Neuronal stem cell (in vitro differentiated cells): ENCODE data around the gene BECN2.

Source experiments
- DNase-seq: peaks from one replicate; pipeline ENCODE4 v3.0.0-alpha.2; 2013; ENCODE audit warnings: low spot score
- H2AFZ ChIP-seq: one replicate; pipeline ENCODE4 v1.6.1; 2013; ENCODE audit warnings: mild to moderate bottlenecking, low read length, inconsistent platforms
- H2AK5ac ChIP-seq: 2 replicates; pipeline ENCODE4 v1.6.1; 2013; ENCODE audit warnings: low read depth, mild to moderate bottlenecking, inconsistent platforms, low read length, moderate library complexity, mixed read lengths
- H2BK120ac ChIP-seq: 2 replicates; pipeline ENCODE4 v1.6.1; 2013; ENCODE audit warnings: low read depth, mild to moderate bottlenecking, inconsistent platforms, low read length, moderate library complexity, mixed read lengths
- H2BK12ac ChIP-seq: one replicate; pipeline ENCODE4 v1.6.1; 2013; ENCODE audit warnings: low read length, inconsistent platforms
- H2BK15ac ChIP-seq: 2 replicates; pipeline ENCODE4 v1.6.1; 2013; ENCODE audit warnings: mild to moderate bottlenecking, low read length, inconsistent platforms, mixed read lengths
- H2BK5ac ChIP-seq: one replicate; pipeline ENCODE4 v1.6.1; 2013; ENCODE audit warnings: inconsistent platforms, mild to moderate bottlenecking, low read length, moderate library complexity
- H3K14ac ChIP-seq: one replicate; pipeline ENCODE4 v1.6.1; 2013; ENCODE audit warnings: low read length, inconsistent platforms
- H3K18ac ChIP-seq: 2 replicates; pipeline ENCODE4 v1.6.1; 2013; ENCODE audit warnings: low read length, inconsistent platforms
- H3K23ac ChIP-seq: 2 replicates; pipeline ENCODE4 v1.6.1; 2013; ENCODE audit warnings: low read depth, mild to moderate bottlenecking, mixed read lengths, low read length, inconsistent platforms; ENCODE audit not compliant: poor library complexity
- H3K27ac ChIP-seq: replicated peaks from 3 replicates; pipeline ENCODE4 v1.5.1; 2013; ENCODE audit warnings: low read length, inconsistent platforms
- H3K27me3 ChIP-seq, 3 experiments: 2 replicates each; pipeline ENCODE4 v1.6.1; 2013; ENCODE audit warnings: low read length in 3 of 3, mild to moderate bottlenecking in 2 of 3, inconsistent platforms in 1 of 3, low read depth in 1 of 3, mixed read lengths in 1 of 3, moderate library complexity in 1 of 3; ENCODE audit not compliant: control insufficient read depth in 3 of 3, insufficient read depth in 3 of 3
- H3K36me3 ChIP-seq, 2 donors: replicated peaks in 1 of 2; 2 replicates each; pipeline ENCODE4 v1.6.1; 2013; ENCODE audit warnings: low read length in 2 of 2; ENCODE audit not compliant: control insufficient read depth in 2 of 2, insufficient read depth in 2 of 2
- H3K4ac ChIP-seq: 2 replicates; pipeline ENCODE4 v1.6.1; 2013; ENCODE audit warnings: inconsistent platforms, mild to moderate bottlenecking, low read length, moderate library complexity
- H3K4me1 ChIP-seq, 2 donors: 1 replicate in 1 of 2; 2 replicates in 1 of 2; pipeline ENCODE4 v1.6.1; 2013; ENCODE audit warnings: low read length in 2 of 2, low read depth in 1 of 2; ENCODE audit not compliant: control insufficient read depth in 2 of 2, insufficient read depth in 1 of 2
- H3K4me2 ChIP-seq: one replicate; pipeline ENCODE4 v1.6.1; 2013; ENCODE audit warnings: mild to moderate bottlenecking, low read length, inconsistent platforms; ENCODE audit not compliant: insufficient read depth, poor library complexity, severe bottlenecking
- H3K4me3 ChIP-seq, 2 donors: 2 replicates each; pipeline ENCODE4 v1.5.1; 2013; ENCODE audit warnings: low read length in 2 of 2, mild to moderate bottlenecking in 2 of 2, inconsistent platforms in 1 of 2, moderate library complexity in 1 of 2
- H3K79me1 ChIP-seq: one replicate; pipeline ENCODE4 v1.6.1; 2013; ENCODE audit warnings: low read depth, mild to moderate bottlenecking, inconsistent platforms, low read length, moderate library complexity
- H3K9ac ChIP-seq: one replicate; pipeline ENCODE4 v1.6.1; 2013; ENCODE audit warnings: mild to moderate bottlenecking, low read depth, low read length, inconsistent platforms; ENCODE audit not compliant: poor library complexity
- H3K9me3 ChIP-seq, 2 donors: replicated peaks in 1 of 2; 2 replicates each; pipeline versions ENCODE3 to v1.6.1; 2013; ENCODE audit warnings: low read length in 2 of 2, mild to moderate bottlenecking in 2 of 2, inconsistent platforms in 1 of 2, low read depth in 1 of 2, mixed read lengths in 1 of 2, moderate library complexity in 1 of 2; ENCODE audit not compliant: control insufficient read depth in 2 of 2, insufficient read depth in 1 of 2
- H4K8ac ChIP-seq: one replicate; pipeline ENCODE4 v1.6.1; 2013; ENCODE audit warnings: low read depth, mild to moderate bottlenecking, inconsistent platforms, low read length, moderate library complexity
- H4K91ac ChIP-seq: one replicate; pipeline ENCODE4 v1.6.1; 2013; ENCODE audit warnings: low read length, low read depth, mild to moderate bottlenecking, inconsistent platforms; ENCODE audit not compliant: poor library complexity
- WGBS, 2 donors: extraction: QIAGEN DNeasy Blood & Tissue Kit; methylation state at CpG; one replicate each; pipeline ENCODE4 v1.1.7; 2013; ENCODE audit warnings: missing lambda C conversion rate in 2 of 2, mixed read lengths in 1 of 2; ENCODE audit not compliant: insufficient read length in 2 of 2, insufficient replicate concordance in 1 of 2; ENCODE audit errors: extremely low coverage in 2 of 2; 5-methylcytosine and 5-hydroxymethylcytosine counted together

The BECN2 gene

GRCh38 chr1:242002072-242002471, 44.5 kb downstream of the BECN2 start:
- Histone ChIP-seq H2AK5ac (no peak overlapping the region), H3K27ac (no peak overlapping the region), H4K91ac (no peak overlapping the region), H2BK5ac (no peak overlapping the region), H3K9ac (no peak overlapping the region), H2BK120ac (no peak overlapping the region), H2BK15ac (no peak overlapping the region), H3K4ac (no peak overlapping the region), H3K4me1 (peaks cover 2 to 8% of the 10 kb centered on the region in 2 donors), H3K18ac (no peak overlapping the region), H2BK12ac (no peak overlapping the region), H3K9me3 (no peaks in the 10 kb centered on the region), H4K8ac (no peak overlapping the region), H3K14ac (no peak overlapping the region), H3K27me3 (no peaks in the 10 kb centered on the region), H3K23ac (no peak overlapping the region), H3K79me1 (no peaks in the 10 kb centered on the region), H3K4me2 (no peak overlapping the region), H2AFZ (no peak overlapping the region), H3K36me3 (no peaks in the 10 kb centered on the region), H3K4me3 (no peak overlapping the region)
- no peak for DNase-seq
- WGBS, 2 donors = no CpG with 5 or more reads among the region's 5 CpGs

GRCh38 chr1:242002510-242002909, 44.9 kb downstream of the BECN2 start:
- no peak overlapping the region for H3K14ac ChIP-seq
- H3K79me1 ChIP-seq = no peaks in the 10 kb centered on the region
- H3K4me1 ChIP-seq = peaks cover 2 to 8% of the 10 kb centered on the region in 2 donors
- H3K27me3 ChIP-seq = no peaks in the 10 kb centered on the region
- no peak overlapping the region for H2BK12ac ChIP-seq
- no peak overlapping the region for H3K9ac ChIP-seq
- H3K4ac ChIP-seq = no peak overlapping the region
- H3K4me2 ChIP-seq = no peak overlapping the region
- no peaks in the 10 kb centered on the region for H3K36me3 ChIP-seq
- H3K18ac ChIP-seq = no peak overlapping the region
- no peak overlapping the region for H4K91ac ChIP-seq
- no peak overlapping the region for H2AK5ac ChIP-seq
- no peak overlapping the region for H2AFZ ChIP-seq
- no peaks in the 10 kb centered on the region for H3K9me3 ChIP-seq
- no CpG with 5 or more reads among the region's 4 CpGs for WGBS, 2 donors
- H3K4me3 ChIP-seq = no peak overlapping the region
- H2BK15ac ChIP-seq = no peak overlapping the region
- DNase-seq = no peak
- no peak overlapping the region for H3K23ac ChIP-seq
- no peak overlapping the region for H4K8ac ChIP-seq
- H3K27ac ChIP-seq = no peak overlapping the region
- no peak overlapping the region for H2BK5ac ChIP-seq
- no peak overlapping the region for H2BK120ac ChIP-seq

GRCh38 chr1:242004751-242005495, 47.4 kb downstream of the BECN2 start:
- no peak overlapping the region for H3K4me3 ChIP-seq
- H3K27ac ChIP-seq = no peak overlapping the region
- H2BK12ac ChIP-seq = no peak overlapping the region
- H3K4me1 ChIP-seq = peaks cover 0 to 3% of the 10 kb centered on the region in 2 donors
- H3K79me1 ChIP-seq = no peaks in the 10 kb centered on the region
- WGBS, 2 donors = no CpG with 5 or more reads among the region's 5 CpGs
- no peak overlapping the region for H4K91ac ChIP-seq
- H3K4ac ChIP-seq = no peak overlapping the region
- no peak overlapping the region for H2BK120ac ChIP-seq
- no peak for DNase-seq
- no peak overlapping the region for H2AK5ac ChIP-seq
- no peak overlapping the region for H3K23ac ChIP-seq
- H4K8ac ChIP-seq = no peak overlapping the region
- H3K36me3 ChIP-seq = no peaks in the 10 kb centered on the region
- no peak overlapping the region for H2AFZ ChIP-seq
- no peaks in the 10 kb centered on the region for H3K9me3 ChIP-seq
- H3K14ac ChIP-seq = no peak overlapping the region
- no peak overlapping the region for H2BK15ac ChIP-seq
- no peak overlapping the region for H3K9ac ChIP-seq
- no peak overlapping the region for H3K4me2 ChIP-seq
- no peaks in the 10 kb centered on the region for H3K27me3 ChIP-seq
- H2BK5ac ChIP-seq = no peak overlapping the region
- no peak overlapping the region for H3K18ac ChIP-seq

- H3K27me3 ChIP-seq = no peaks in the 10 kb centered on the region
- H2BK15ac ChIP-seq = no peak overlapping the region
- H2BK5ac ChIP-seq = no peak overlapping the region
- H3K23ac ChIP-seq = no peak overlapping the region
- H3K9ac ChIP-seq = no peak overlapping the region
- no peaks in the 10 kb centered on the region for H3K79me1 ChIP-seq
- H3K9me3 ChIP-seq = no peaks in the 10 kb centered on the region
- WGBS, 2 donors = no CpG with 5 or more reads among the region's 5 CpGs
- H3K4ac ChIP-seq = no peak overlapping the region
- H3K27ac ChIP-seq = no peak overlapping the region
- H3K14ac ChIP-seq = no peak overlapping the region
- no peak overlapping the region for H2AFZ ChIP-seq
- H2BK120ac ChIP-seq = no peak overlapping the region
- no peaks in the 10 kb centered on the region for H3K36me3 ChIP-seq
- H3K18ac ChIP-seq = no peak overlapping the region
- H4K91ac ChIP-seq = no peak overlapping the region
- no peaks in the 10 kb centered on the region for H3K4me1 ChIP-seq
- H3K4me3 ChIP-seq = no peak overlapping the region
- no peak overlapping the region for H4K8ac ChIP-seq
- H2BK12ac ChIP-seq = no peak overlapping the region
- DNase-seq = no peak
- no peak overlapping the region for H2AK5ac ChIP-seq
- no peak overlapping the region for H3K4me2 ChIP-seq
Measured at GRCh38 chr1:242005866-242006535, 48.4 kb downstream of the BECN2 start.
